Measurements from ENCODE around the gene PLA2G2C.

- TF ChIP-seq EZH2 (IDR thresholded peaks at IDR 0.05; ENCODE audit: borderline replicate concordance, insufficient read depth, low read depth, low read length, poor library complexity, severe bottlenecking) (no peak), CTCF (IDR thresholded peaks at IDR 0.05) (no peak)
Observed at GRCh38 chr1:20229171-20229570, 42.9 kb upstream of the PLA2G2C start.

All from B cell (primary cell).